Cardiac fibroblast (primary cell): ENCODE data around the gene FAM219A.

ENCODE experiments used
- DNase-seq, 2 donors: peaks; one replicate each; pipeline versions ENCODE4 v3.0.0 to v3.0.0-alpha.2; 2010; ENCODE audit warnings: low read depth in 2 of 2
- H3K4me3 ChIP-seq, 2 donors: replicated peaks in 1 of 2; 1 replicate in 1 of 2; 2 replicates in 1 of 2; pipeline ENCODE4 v1.5.1; 2011; ENCODE audit warnings: low read depth in 2 of 2, low read length in 2 of 2, mild to moderate bottlenecking in 2 of 2, moderate library complexity in 1 of 2
- CTCF ChIP-seq: IDR thresholded peaks from one replicate; pipeline ENCODE4 v1.5.1; 2011; ENCODE audit warnings: low read depth, mild to moderate bottlenecking, low read length, inconsistent platforms

The FAM219A gene

GRCh38 chr9:34399729-34400128 lies 58.6 kb downstream of the FAM219A start:
- no peak for TF ChIP-seq CTCF
- no peak overlapping the region for H3K4me3 ChIP-seq
- no peak for DNase-seq

GRCh38 chr9:34398875-34399274 lies 59.5 kb downstream of the FAM219A start:
- no peak overlapping the region for H3K4me3 ChIP-seq
- TF ChIP-seq CTCF = no peak
- DNase-seq = no peak

GRCh38 chr9:34396276-34397214 lies 61.8 kb downstream of the FAM219A start:
- DNase-seq = no peak
- no peak for TF ChIP-seq CTCF
- H3K4me3 ChIP-seq = no peak overlapping the region

- no peak overlapping the region for H3K4me3 ChIP-seq
- TF ChIP-seq CTCF = no peak
- no peak for DNase-seq
Measured at GRCh38 chr9:34392511-34392910, 65.9 kb downstream of the FAM219A start.

- no peak for TF ChIP-seq CTCF
- DNase-seq = no peak
- no peak overlapping the region for H3K4me3 ChIP-seq
Measured at GRCh38 chr9:34387239-34387638, 71.1 kb downstream of the FAM219A start.

- DNase-seq = no peak
- no peak for TF ChIP-seq CTCF
- no peak overlapping the region for H3K4me3 ChIP-seq
Measured at GRCh38 chr9:34386656-34387055, 71.7 kb downstream of the FAM219A start.
